GM18499 (cell line): ENCODE results near the gene FAM168B.
"Not testable (repeated sequence)": the region's sequence is repeated elsewhere in the genome, so short reads cannot be mapped to it uniquely, and the experiment has no call there.

Experiments used
- ATAC-seq: cut with Tn5 transposase; IDR thresholded peaks from one replicate; pipeline ENCODE4 v1.9.1; 2021; ENCODE audit warnings: moderate number of reproducible peaks; ENCODE audit not compliant: insufficient read depth, unreplicated experiment

FAM168B gene

GRCh38 chr2:131093006-131093695 lies at the start of gene FAM168B:
Gene FAM168B (minus strand): TSS chr2:131093460. CDS start chr2:131082646, 10,814 bp downstream.
- ATAC-seq = peak; percentile 47

- no peak for ATAC-seq
Measured at GRCh38 chr2:131142849-131143248, 49.6 kb upstream of the FAM168B start.

- ATAC-seq = no peak
Measured at GRCh38 chr2:131140581-131140980, 47.3 kb upstream of the FAM168B start.

GRCh38 chr2:131132729-131133128 lies 39.5 kb upstream of the FAM168B start:
- no peak for ATAC-seq

- no peak for ATAC-seq
Measured at GRCh38 chr2:131130298-131130596, 37.0 kb upstream of the FAM168B start.

GRCh38 chr2:131127981-131128380 lies 34.7 kb upstream of the FAM168B start:
- no peak for ATAC-seq

GRCh38 chr2:131127076-131127475 lies 33.8 kb upstream of the FAM168B start:
- no peak for ATAC-seq

GRCh38 chr2:131126436-131126835 lies 33.2 kb upstream of the FAM168B start:
- ATAC-seq = no peak

GRCh38 chr2:131125195-131125757 lies 32.0 kb upstream of the FAM168B start:
- no peak for ATAC-seq

- no peak for ATAC-seq
Measured at GRCh38 chr2:131123192-131123591, 29.9 kb upstream of the FAM168B start.

- no peak for ATAC-seq
Measured at GRCh38 chr2:131122496-131122895, 29.2 kb upstream of the FAM168B start.

- no peak for ATAC-seq
Measured at GRCh38 chr2:131121464-131121863, 28.2 kb upstream of the FAM168B start.

- no peak for ATAC-seq
Measured at GRCh38 chr2:131120815-131121317, 27.6 kb upstream of the FAM168B start.

- ATAC-seq = no peak
Measured at GRCh38 chr2:131115752-131116151, 22.5 kb upstream of the FAM168B start.

- ATAC-seq = not testable (repeated sequence)
Measured at GRCh38 chr2:131114950-131115349, 21.7 kb upstream of the FAM168B start.

- no peak for ATAC-seq
Measured at GRCh38 chr2:131113566-131114227, 20.4 kb upstream of the FAM168B start.

GRCh38 chr2:131112529-131112928 lies 19.3 kb upstream of the FAM168B start:
- no peak for ATAC-seq

- ATAC-seq = peak; percentile 28
Measured at GRCh38 chr2:131105950-131106801, 12.9 kb upstream of the FAM168B start.

GRCh38 chr2:131105156-131105949 lies 12.1 kb upstream of the FAM168B start, which contains the start of gene PLEKHB2:
Gene PLEKHB2 (plus strand): TSS chr2:131105336. CDS start chr2:131120942, 15,606 bp downstream.
- peak; percentile 44 for ATAC-seq
